Chondrocyte (in vitro differentiated cells): ENCODE data around the gene KRTAP20-1. TPM values are rescaled to one million over a fixed set of nuclear protein-coding genes. Genes with fewer than 3 reads are reported as not detected.

Source experiments
- DNase-seq: peaks from one replicate; pipeline ENCODE4 v3.0.0; 2021; ENCODE audit warnings: mixed read lengths, low spot score
- H3K27ac Mint-ChIP-seq: one replicate; pipeline ENCODE4 v1.8.0; 2021; ENCODE audit warnings: mild to moderate bottlenecking, moderate library complexity, mixed read lengths; ENCODE audit not compliant: unreplicated experiment
- H3K27me3 Mint-ChIP-seq: 2 replicates; pipeline ENCODE4 v1.8.0; 2021; ENCODE audit warnings: low read depth, mixed read lengths
- H3K36me3 Mint-ChIP-seq: 2 replicates; pipeline ENCODE4 v1.8.0; 2021; ENCODE audit warnings: low read depth, mixed read lengths
- H3K4me1 Mint-ChIP-seq: 2 replicates; pipeline ENCODE4 v1.8.0; 2021; ENCODE audit warnings: low read depth, mild to moderate bottlenecking, mixed read lengths
- H3K4me3 Mint-ChIP-seq: one replicate; pipeline ENCODE4 v1.8.0; 2021; ENCODE audit warnings: mild to moderate bottlenecking, moderate library complexity, mixed read lengths; ENCODE audit not compliant: unreplicated experiment
- H3K9me3 Mint-ChIP-seq: 2 replicates; pipeline ENCODE4 v1.8.0; 2021; ENCODE audit warnings: low read depth, mixed read lengths
- CTCF ChIP-seq: fragments of 200-600 bp; sonication (generic); IDR thresholded peaks from 2 replicates; pipeline ENCODE4 v1.5.0; 2021; ENCODE audit warnings: antibody characterized with exemption, mild to moderate bottlenecking, moderate library complexity
- total RNA-seq: library from RNA; stranded (reverse); gene quantifications from 3 replicates; pipeline ENCODE4 v1.2.1, GENCODE V29; 2021

The KRTAP20-1 gene
- total RNA-seq, 1 donor from 2014 or later = not detected

GRCh38 chr21:30605968-30606367, 10.3 kb upstream of the KRTAP20-1 start:
- peaks cover 28% of the 10 kb centered on the region for H3K9me3 Mint-ChIP-seq

GRCh38 chr21:30612132-30612531, 4.1 kb upstream of the KRTAP20-1 start:
- DNase-seq = no peak
- Mint-ChIP-seq H3K27ac (no peak overlapping the region), H3K4me1 (peaks cover 3% of the 10 kb centered on the region), H3K27me3 (no peaks in the 10 kb centered on the region), H3K36me3 (no peaks in the 10 kb centered on the region), H3K9me3 (peaks cover 23% of the 10 kb centered on the region), H3K4me3 (no peak overlapping the region)
- no peak for TF ChIP-seq CTCF

More at GRCh38 chr21:30605968-30606367, 10.3 kb upstream of the KRTAP20-1 start:
- Mint-ChIP-seq H3K27me3 (no peaks in the 10 kb centered on the region), H3K4me3 (no peak overlapping the region), H3K27ac (no peak overlapping the region), H3K4me1 (no peaks in the 10 kb centered on the region), H3K36me3 (no peaks in the 10 kb centered on the region)
- TF ChIP-seq CTCF = no peak
- DNase-seq = no peak

GRCh38 chr21:30613836-30614235, 2.4 kb upstream of the KRTAP20-1 start, which contains the start of gene KRTAP6-1:
Gene KRTAP6-1, minus strand, starts transcription at chr21:30613930. Its CDS starts 26 bp downstream, at chr21:30613904.
- H3K4me1 Mint-ChIP-seq = peaks cover 3% of the 10 kb centered on the region
- H3K4me3 Mint-ChIP-seq = no peak within 1 kb of the TSS
- H3K9me3 Mint-ChIP-seq = peaks cover 15% of the 10 kb centered on the region
- no peak within 1 kb of the TSS for H3K27ac Mint-ChIP-seq
- DNase-seq = no peak
- H3K36me3 Mint-ChIP-seq = no peaks in the 10 kb centered on the region
- H3K27me3 Mint-ChIP-seq = no peaks in the 10 kb centered on the region
- TF ChIP-seq CTCF = no peak

GRCh38 chr21:30615199-30615598, 1.0 kb upstream of the KRTAP20-1 start:
- Mint-ChIP-seq H3K4me1 (peaks cover 3% of the 10 kb centered on the region), H3K4me3 (no peak overlapping the region), H3K9me3 (peaks cover 15% of the 10 kb centered on the region), H3K27ac (no peak overlapping the region), H3K27me3 (no peaks in the 10 kb centered on the region), H3K36me3 (no peaks in the 10 kb centered on the region)
- TF ChIP-seq CTCF = no peak
- no peak for DNase-seq

- peaks cover 19% of the 10 kb centered on the region for H3K9me3 Mint-ChIP-seq
- H3K36me3 Mint-ChIP-seq = no peaks in the 10 kb centered on the region
- DNase-seq = no peak
- TF ChIP-seq CTCF = no peak
- no peak overlapping the region for H3K27ac Mint-ChIP-seq
- H3K4me1 Mint-ChIP-seq = no peaks in the 10 kb centered on the region
- H3K27me3 Mint-ChIP-seq = no peaks in the 10 kb centered on the region
- H3K4me3 Mint-ChIP-seq = no peak overlapping the region
Measured at GRCh38 chr21:30620080-30620479, 3.9 kb downstream of the KRTAP20-1 start.
